ENCODE results near the gene ADAM12.

ADAM12 gene

DNA sequence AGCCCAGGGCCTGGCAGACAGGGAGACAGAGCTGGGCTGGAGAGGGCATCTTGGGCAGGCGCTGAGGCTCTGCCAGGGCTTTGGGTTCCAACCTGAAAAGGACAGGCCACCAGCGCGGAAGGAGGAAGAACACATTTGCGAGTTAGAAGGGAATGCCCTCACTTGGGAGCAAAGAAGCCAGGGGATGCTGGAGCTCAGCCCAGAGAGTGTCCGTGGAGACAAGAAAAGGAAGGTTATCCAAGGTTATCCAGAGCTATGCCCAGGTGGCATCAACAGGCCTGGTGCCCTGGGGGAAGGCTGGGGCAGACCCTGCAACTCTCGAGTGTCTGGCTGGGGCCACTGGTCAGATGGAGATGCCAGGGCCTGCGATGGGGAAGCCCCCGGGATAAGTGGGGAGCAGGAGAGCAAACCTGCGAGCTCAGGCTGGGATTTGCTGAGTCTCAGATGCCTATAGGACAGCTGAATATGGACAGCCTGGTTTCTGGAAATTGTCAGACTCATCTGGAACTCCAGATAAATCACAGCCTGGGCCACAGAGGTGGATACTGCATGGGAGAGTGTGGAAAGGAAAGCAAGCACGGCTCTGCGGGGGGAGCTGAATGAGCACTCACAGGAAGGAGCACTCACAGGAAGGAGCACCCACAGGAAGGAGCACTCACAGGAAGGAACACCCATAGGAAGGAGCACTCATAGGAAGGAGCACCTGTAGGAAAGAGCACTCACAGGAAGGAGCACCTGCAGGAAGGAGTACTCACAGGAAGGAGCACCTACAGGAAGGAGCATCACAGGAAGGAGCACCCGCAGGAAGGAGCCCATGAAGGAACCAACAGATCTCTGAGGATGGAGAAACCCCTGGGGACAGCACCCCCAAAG, 152.1 kb downstream of the ADAM12 start:
- in situ Hi-C loops (cut with HindIII; ENCODE audit: low sequenced_read_pairs), result no loop called here
- DNase-seq (ENCODE audit: low read depth), result no peak
- TF ChIP-seq, protein P1, sequence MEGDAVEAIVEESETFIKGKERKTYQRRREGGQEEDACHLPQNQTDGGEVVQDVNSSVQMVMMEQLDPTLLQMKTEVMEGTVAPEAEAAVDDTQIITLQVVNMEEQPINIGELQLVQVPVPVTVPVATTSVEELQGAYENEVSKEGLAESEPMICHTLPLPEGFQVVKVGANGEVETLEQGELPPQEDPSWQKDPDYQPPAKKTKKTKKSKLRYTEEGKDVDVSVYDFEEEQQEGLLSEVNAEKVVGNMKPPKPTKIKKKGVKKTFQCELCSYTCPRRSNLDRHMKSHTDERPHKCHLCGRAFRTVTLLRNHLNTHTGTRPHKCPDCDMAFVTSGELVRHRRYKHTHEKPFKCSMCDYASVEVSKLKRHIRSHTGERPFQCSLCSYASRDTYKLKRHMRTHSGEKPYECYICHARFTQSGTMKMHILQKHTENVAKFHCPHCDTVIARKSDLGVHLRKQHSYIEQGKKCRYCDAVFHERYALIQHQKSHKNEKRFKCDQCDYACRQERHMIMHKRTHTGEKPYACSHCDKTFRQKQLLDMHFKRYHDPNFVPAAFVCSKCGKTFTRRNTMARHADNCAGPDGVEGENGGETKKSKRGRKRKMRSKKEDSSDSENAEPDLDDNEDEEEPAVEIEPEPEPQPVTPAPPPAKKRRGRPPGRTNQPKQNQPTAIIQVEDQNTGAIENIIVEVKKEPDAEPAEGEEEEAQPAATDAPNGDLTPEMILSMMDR (IDR thresholded peaks at IDR 0.05; ENCODE audit: low read depth, low read length, missing control alignments), result no peak
- no peak overlapping the region for H3K4me3 ChIP-seq (ENCODE audit: low read depth, low read length)

DNA sequence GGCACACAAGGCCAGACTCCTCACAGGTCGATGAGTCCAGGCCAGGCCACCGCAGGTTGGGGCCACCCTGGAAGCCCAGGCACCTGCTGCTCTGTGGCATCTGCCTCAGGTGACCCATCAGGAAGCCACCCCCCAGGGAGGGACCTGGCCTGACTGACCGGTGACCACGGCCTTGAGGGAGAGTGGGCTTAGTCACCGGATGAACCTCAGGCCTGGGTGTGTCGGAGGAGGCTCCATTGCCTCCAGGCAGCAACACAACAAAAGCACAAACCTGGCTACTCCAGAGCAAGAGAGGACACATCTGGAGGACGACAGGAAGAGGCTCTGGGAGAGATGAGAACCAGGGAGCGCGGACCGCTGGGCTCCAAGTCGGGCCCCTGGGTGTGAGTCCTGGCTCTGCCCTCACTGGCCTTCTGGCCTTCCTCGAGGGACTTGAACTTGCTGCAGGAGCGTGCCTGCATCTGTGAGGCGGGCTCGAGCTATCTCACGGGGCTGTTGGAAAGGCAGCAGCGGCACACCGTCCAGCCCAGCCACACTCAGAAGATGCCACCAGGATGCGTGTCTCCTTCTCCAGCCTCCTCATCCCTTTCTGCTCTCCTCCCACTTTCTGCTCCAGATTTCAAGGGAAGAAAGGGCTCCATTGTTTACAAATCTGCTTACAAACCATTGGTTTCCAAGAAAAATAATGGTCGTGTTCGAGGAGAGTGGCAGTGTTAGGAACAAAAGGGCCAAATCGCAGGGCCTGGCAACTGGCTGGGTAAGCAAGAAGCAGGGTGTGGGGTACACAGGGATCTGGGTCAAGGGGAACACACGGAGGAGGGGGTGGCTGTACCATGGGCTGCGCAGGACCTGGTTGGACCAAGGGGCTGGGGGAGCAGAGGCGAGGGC, 152.9 kb downstream of the ADAM12 start:
- DNase-seq (ENCODE audit: low read depth), result no peak
- no peak overlapping the region for H3K4me3 ChIP-seq (ENCODE audit: low read depth, low read length)
- in situ Hi-C loops (cut with HindIII; ENCODE audit: low sequenced_read_pairs), result no loop called here
- TF ChIP-seq, protein P1 (IDR thresholded peaks at IDR 0.05; ENCODE audit: low read depth, low read length, missing control alignments), result no peak

DNA sequence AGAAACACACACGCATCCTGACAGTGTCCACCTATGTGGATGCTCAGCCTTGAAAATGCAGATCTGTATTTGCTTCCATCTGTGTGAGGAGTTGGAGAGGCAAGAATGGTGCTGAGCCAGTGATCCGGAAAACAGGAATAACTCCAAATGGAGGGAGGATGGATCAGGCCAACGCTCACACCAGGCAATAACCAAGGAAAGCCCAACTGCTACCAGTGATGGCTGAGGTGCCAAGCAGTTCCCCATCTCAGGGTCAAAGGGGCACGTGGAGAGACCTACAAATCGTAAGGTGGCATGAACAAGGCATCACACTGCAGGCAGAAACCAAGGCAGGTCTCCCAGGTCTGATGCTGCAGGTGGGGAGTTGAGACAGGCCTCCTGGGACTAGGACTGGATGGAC, 153.6 kb downstream of the ADAM12 start:
- TF ChIP-seq, protein P1 (IDR thresholded peaks at IDR 0.05; ENCODE audit: low read depth, low read length, missing control alignments), result no peak
- DNase-seq (ENCODE audit: low read depth), result no peak
- in situ Hi-C loops (cut with HindIII; ENCODE audit: low sequenced_read_pairs), result no loop called here
- no peak overlapping the region for H3K4me3 ChIP-seq (ENCODE audit: low read depth, low read length)

DNA sequence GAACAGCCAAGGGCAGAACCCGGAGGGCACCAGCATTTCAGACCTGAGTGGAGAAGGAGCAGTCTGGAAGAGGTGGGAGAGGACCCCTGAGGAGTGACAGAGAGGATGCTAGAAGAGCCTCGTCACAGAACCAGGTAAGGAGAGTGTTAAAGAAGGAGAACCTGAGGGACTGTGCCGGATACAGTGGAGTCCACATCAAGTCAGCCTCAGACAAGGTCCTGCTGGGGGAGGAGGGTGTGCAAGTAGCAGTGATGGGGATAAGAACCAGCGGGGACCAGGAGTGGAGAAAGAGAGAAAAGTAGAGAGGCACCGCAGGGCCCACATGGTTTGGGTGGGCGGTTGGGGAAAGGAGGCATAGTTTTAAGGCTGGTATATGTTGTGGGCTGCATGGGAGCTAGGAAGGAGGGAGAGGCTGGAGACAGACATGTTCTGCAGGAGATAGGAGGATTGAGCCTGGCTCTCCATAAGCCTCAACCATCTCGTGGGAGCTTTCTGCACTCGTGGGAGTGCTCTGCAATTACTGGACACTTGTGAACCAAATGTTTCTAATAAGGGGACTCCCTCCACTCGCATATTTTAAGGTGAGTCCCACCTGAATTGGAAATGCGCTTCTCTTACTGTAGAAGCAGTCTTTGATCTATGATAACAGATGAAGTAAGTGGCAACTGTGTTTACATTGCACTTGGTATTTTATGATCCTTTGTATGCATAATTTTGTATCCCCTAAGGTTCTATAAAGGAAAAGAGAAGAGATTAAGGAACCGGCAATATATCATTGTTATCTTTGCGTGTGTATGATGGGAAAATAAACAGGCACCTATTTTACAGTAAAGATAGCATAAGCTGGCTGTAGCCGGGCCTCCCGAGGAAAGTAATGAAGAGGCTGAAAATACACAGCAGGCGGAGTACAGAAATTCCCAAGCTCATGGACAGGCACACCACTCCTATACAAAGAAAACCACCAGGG, 154.8 kb downstream of the ADAM12 start:
- in situ Hi-C loops (cut with HindIII; ENCODE audit: low sequenced_read_pairs), result no loop called here
- no peak overlapping the region for H3K4me3 ChIP-seq (ENCODE audit: low read depth, low read length)
- no peak for DNase-seq (ENCODE audit: low read depth)
- TF ChIP-seq, protein P1 (IDR thresholded peaks at IDR 0.05; ENCODE audit: low read depth, low read length, missing control alignments), result no peak

DNA sequence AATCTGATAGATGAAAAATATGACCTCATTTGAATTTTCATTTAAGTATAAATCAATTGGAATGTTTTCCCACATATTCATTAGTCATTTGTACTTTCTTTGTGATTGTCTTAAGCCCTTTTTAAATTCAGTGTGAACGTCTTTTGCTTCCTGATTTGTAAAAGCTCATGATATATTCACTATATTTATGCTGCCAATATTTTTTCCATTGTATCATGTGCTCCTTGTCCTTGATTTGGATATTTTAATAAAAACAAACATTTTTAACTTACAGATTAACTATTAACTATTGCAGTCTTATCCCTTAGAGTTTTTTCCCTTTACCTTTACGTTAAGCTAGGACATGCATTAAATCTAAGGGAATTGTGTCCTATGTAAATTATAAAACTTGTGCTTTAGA, 157.7 kb downstream of the ADAM12 start:
- TF ChIP-seq, protein P1 (IDR thresholded peaks at IDR 0.05; ENCODE audit: low read depth, low read length, missing control alignments), result no peak
- DNase-seq (ENCODE audit: low read depth), result no peak
- H3K4me3 ChIP-seq (ENCODE audit: low read depth, low read length), result no peak overlapping the region
- in situ Hi-C loops (cut with HindIII; ENCODE audit: low sequenced_read_pairs), result no loop called here

DNA sequence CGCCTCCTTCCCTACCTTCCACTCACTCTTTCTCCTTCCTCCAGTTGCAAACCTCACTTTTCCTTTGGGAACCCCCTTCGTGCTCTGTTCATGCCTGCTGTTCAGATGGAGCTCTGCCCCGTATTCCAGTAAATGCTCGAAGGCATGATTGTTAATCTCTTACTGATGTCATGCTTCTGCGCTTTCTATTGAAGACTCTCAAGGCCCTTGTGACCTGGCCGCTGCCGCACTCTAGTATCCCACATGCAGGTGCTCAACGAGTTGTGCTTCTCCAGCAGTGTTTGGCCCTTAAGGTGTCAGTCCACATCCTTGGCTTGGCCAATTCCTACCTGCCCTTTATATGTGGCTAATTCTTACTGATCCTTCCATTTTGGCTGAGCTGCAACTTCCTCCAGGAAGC, 158.6 kb downstream of the ADAM12 start:
- TF ChIP-seq, protein P1 (IDR thresholded peaks at IDR 0.05; ENCODE audit: low read depth, low read length, missing control alignments), result no peak
- no peak overlapping the region for H3K4me3 ChIP-seq (ENCODE audit: low read depth, low read length)
- DNase-seq (ENCODE audit: low read depth), result no peak
- in situ Hi-C loops (cut with HindIII; ENCODE audit: low sequenced_read_pairs), result no loop called here
